DMS53 (cell line): Measurements from ENCODE around the gene SLC26A1.
A peak's percentile ranks its signal among the peaks of the same experiment; 100 is the strongest.

ENCODE experiments used
- DNase-seq: peaks from one replicate; lab custom pipeline; 2025; lab: John Stamatoyannopoulos, UW

The SLC26A1 gene

DNA sequence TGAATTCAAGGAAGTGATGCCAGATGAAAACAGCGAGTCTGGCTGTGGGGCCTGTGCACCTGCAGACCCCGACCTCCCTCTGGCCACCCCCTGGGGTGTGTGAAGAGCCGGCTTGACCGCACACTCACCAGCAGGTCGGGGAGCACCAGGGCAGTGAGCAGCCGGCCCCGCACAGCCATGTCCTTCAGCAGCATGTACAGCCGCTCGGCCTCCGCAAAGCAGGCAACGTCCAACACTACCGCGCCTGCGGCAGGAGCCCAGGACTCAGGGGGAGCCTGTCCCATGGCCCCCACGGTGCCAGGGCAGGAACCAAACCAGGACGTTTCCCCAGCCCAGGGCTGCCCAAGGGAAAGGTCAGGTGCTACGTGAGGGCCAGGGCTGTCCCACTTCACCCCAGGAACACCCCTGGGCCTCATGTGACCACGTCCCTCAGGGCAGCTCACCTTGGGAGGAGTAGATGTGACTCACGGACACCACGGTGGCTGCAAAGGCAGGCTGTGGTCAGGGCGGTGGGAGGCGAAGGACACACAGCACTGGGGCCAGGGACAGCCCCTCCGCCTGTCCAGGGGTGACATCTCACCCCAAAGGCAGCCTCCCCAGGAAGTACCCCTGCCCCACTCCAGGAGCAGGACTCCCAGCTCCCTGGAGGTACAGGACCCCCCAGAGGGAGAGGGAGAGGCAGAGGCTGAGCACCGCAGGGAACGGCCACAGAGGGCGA, 28.0 kb downstream of the SLC26A1 start:
- no peak for DNase-seq

DNA sequence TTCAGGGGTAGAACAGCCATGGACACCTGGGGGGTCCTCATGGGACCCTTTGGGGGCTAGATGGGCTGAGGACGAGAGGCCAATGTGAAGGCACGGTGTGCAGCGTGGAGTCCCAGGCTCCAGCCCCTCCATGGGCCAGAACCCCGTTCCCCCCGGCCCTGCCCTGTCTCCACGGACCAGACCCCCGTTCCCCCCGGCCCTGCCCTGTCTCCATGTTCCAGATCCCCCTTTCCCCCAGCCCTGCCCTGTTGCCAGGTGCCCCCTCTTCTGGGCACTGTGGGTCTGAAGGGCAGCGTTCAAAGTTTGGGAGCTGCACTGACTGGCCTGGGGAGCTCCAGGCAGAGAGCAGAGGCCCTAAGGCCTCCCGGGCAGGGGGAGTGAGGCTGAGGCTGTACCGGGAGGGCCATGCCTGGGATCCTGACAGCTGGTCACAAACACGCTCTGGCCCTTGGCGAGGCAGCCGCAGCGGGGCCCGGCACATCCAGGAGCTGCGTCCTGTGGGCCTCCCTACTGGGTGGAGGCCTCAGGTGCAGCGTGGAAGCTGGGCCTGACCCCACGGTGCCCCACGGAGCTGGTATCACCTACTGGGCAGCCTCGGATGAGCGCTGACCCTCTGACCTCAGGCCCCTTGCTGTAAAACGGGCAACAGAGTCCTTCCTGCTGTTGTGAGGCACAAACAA, 28.7 kb downstream of the SLC26A1 start:
- no peak for DNase-seq

DNA sequence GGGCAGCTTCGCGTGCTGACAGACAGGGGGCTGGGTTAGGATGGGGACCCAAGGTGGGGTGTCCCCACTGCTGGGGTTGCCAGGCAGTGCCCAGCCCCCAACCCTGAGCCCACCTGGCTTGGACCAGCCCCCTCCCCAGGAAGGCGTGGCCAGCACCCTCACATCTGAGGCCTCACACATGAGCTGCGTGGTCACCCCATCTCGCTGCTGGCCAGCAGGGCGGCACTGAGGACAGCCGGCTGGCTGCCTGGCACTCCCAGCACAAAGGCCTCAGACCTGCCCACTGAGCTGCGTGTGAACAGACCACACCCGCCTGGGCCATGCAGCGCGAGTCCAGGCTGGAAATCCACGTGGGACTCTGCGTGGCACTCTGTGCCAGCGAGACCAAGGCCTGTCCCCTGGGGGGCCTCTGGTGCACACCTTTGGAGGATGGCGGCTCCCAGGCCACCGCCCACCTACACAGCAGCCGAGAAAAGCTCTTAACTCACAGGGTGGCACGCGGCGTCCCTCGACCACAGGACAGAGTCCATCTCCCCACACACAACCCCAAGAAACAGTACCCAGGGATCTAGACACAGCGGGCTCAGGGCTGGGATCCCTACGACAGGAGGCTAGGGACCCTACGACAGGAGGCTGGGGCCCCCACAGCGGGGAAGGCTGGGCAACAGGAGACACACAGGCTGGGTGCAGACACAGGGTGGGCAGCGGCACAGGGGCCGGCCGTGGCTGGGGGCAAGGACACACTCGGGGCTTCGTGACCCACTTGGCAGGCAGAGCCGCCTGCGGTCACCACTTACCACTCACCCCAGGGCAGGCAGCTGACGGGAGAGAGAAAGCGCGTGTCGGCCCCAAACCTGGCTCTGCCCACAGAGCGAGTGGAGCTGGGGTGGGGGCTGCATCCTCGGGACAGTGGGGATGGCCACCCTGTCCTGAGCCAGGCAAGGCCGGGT, 29.7 kb downstream of the SLC26A1 start:
- DNase-seq: peak; percentile 85

DNA sequence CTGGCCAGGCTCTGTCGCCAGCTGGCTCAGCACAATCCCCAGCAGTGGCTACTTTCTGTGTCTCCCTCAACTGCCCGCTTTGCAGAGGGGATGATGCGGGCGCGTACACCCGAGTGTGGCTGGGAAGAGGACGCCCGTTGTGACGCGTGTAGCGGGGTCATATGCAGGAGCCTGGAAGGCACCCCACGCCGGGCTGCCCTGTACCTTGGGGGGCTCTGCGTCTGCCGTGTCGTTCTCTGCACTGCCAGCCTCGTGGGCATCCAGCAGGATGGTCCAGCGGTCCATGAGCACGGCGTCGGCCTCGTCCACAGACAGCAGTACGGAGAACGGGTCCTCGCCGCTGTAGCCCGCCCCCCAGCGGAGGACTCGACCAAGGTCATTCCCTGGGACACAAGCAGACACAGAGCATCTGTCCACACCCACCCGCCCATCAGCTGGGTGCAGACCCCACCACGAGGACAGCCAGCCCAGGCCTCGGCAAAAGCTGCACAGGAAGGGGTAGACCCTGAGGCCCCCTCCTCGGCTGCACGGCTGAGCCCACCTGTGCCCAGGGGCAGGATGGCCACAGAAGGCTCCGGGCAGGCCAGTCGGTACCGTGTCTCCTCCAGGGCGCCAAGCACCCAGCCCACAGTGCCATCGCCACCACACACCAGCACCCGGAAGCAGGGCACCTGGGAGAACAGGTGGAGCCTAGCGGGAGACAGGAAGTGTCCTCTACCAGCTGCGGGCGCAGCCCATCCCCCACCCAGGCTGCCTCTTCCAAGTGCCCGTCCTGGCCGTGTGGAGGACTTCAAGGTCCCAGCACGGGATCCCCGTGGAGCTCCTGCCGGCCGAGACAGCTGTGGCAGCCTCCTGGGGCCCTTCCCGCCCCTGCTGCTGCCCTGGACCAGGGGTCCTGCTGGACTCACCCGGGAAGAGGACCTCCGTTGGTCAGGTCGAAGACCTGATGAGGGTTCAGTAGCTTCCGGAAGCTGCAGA, 30.7 kb downstream of the SLC26A1 start:
- DNase-seq: peak; percentile 99

DNA sequence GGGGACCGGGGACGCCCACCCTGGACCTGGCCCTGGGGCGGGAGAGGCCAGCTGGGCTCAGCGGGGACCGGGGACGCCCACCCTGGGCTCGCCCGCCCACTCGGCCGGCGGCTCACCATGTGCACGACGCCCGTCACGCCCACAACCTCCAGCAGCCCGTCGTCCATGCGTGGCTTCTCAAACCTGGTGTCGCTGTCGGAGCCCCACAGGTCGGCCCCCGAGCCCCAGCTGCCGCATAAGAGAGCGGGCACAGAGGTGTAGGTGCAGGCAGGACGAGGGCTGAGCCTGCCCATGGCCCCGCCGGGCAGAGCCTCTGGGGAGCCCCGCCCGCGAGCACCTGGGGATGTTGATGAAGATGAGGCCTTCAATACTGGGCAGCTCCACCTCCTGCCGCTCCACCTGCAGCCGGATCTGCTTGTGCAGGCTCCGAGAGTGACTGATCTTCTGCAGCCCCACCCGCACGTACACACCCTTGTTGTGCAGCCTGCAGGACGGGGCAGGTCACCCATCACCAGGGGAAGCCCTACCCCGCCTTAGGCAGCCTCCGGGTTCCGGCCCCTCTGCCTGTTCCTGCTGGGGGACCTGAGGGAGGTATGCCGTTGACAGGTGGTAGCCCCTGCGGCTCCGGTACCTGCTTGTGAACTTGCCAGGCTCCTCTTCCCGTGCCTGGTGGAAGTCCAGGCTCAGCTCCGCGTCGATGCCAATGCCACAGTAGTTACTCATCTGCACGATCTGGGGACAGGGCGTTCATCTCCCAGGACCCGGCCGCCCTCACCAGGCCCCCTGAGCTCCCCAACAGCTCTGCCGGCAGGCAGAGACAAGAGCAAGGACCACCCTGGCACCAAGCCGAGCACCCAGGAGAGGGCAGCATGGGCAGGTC, 31.6 kb downstream of the SLC26A1 start:
- no peak for DNase-seq

DNA sequence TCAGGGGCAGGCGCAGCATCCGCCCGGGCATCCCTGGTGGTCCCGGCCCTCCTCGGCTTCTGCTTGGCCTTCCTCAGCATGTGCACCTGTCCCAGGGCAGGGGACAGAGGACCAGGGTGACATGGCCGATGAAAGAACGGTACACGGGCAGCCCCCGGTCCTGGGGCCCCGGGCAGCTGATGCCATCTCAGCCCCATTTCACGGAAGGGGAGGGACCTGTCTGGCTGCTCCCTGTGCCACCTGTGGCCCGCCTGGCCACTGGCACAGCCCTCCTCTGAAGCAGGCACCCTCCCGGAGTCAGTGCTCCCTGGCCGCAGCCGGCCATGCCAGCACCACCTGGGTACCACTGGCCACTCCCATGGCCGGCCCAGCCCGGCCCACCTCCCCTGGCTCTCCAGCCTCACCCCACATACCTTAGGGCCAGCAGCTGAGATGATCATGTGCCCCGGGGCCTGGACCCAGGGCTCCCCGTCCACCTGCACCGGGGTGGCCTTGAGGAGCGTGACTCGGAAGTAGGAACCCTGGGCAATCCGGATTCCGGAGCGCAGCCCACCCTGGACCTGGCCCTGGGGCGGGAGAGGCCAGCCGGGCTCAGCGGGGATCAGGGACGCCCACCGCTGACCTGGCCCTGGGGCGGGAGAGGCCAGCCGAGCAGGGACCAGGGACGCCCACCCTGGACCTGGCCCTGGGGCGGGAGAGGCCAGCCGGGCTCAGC, 32.4 kb downstream of the SLC26A1 start:
- no peak for DNase-seq

DNA sequence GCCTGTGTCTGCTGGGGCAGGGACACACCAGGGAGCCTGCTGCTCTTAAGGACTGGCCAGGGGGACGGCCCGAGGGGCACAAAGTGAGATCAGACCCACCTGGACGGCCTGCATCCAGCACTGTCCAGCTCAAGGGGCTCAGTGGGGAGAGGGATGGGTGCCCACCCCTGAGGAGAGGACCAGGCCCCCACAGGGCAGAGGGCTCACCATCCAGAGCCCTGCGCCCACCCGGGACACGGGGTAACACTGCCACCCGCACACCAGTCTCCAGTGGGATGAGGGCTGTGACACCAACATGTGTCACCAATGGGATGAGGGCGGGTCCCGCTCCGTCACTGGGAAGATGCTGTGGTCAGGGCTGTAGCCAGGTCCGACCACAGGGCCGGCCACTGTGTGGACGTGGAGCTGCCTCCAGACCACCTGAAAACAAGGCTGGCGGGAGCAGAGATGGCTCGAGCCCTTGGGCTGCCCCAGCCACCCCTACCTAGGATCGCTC, 33.0 kb downstream of the SLC26A1 start:
- no peak for DNase-seq

DNA sequence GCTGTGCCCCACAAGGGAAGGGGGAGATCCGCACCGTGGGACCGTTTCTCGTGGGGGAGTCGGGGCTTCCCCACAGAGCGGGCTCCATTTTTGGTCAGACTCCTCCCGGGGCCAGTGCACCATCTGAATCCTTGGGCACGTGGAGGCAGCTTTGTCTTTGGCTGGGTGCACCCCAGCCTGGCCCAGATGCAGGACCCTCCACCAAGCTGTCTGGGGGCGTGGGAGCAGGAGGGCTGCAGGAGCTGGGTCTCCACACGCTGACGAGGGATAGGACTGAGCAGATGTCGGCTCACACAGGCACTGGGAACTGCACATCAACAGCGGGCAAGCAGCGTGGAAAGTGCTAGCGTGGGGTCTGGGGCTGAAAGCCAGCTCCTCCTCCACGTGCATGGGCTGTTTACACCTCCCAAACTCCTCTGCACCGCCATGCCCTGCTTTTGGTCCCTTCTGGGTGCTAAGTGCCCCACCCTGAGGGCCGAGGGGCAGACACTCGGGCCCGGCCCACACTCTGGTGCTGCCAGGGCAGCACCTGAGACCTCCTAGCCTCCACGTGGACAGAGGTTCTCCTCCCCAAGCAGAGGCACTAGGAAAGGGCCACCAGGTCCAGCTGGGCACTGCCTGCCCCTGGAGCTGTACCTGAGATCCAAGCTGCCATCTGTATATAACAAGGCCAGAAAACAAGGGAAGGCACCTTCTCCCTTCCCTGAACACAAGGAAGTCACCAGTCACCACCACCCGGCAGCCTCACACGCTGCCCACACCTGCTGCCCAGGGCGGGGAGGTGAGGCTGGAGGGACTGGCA, 33.7 kb downstream of the SLC26A1 start:
- DNase-seq: no peak

DNA sequence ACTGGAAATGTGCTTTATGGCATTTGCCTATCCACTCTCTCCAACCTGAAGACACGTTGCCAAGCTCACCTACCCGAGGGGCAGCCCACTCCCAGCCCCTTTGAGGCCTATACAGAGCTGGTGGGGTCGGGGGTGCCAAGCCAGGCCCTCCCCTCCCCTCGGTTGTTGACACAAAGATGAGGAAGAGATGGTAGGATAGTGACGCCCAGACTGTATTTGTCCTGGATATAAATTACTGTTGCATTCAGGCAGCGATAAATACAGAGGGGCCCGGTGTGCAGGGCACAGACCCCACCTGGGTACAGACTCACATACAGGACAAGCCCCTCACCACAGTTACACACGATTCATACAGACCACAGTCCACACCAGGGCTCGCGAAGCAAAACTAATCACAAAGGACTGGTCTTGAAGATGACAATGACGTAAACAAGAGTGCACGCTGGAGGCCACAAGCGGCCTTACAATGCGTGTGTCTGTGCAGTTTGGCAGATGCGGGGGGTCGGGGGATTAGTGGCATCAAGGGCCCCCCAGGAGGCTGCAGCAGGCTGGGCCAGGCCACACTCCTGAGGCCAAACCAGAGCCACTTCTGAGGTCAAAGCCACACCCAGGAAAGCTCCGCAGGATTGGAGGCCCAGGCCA, 34.4 kb downstream of the SLC26A1 start:
- no peak for DNase-seq

DNA sequence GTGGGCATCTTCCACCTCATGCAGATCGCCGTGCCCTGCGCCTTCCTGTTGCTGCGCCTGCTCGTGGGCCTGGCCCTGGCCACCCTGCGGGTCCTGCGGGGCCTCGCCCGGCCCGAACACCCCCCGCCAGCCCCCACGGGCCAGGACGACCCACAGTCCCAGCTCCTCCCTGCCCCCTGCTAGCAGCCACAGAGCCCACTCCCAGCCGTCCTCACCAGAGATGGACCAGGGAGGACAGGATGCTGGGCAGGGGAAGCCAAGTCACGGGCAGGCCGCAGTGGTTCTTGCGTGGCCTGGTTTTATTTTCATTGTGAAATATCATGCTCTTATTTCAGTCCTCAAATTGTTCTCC, 34.9 kb downstream of the SLC26A1 start:
- DNase-seq: no peak

DNA sequence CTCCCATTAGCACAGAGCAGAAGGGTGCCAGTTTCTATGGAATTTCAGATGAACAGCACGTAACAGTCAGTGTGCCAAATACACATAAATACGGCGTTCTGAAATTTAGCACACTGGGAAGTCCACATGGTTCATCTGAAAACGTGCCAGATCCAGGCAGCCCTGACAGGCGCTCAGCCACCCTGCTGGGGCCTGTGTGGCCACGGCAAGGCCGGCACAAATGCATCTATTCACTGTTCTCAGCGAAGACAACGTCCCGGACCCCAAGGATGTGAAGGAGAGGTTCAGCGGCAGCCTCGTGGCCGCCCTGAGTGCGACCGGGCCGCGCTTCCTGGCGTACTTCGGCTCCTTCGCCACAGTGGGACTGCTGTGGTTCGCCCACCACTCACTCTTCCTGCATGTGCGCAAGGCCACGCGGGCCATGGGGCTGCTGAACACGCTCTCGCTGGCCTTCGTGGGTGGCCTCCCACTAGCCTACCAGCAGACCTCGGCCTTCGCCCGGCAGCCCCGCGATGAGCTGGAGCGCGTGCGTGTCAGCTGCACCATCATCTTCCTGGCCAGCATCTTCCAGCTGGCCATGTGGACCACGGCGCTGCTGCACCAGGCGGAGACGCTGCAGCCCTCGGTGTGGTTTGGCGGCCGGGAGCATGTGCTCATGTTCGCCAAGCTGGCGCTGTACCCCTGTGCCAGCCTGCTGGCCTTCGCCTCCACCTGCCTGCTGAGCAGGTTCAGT, 35.5 kb downstream of the SLC26A1 start:
- DNase-seq: no peak

DNA sequence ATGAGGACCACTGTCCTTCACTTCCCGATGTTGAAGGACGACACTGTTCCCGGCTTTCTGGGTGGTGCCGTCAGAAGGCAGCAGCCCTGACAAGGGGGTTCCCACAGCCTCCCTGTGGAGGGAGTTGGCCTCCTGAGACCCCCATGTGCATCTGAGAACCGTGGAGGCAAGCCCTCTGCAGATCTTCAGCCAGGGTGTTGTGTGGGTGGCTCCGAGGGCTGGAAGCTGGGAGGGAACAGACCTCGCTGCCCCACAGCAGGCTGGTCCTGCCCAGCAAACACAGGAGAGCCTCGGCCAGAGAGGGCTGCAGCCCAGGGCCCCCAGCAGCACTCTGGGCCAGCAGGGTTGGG, 36.0 kb downstream of the SLC26A1 start:
- DNase-seq: no peak

DNA sequence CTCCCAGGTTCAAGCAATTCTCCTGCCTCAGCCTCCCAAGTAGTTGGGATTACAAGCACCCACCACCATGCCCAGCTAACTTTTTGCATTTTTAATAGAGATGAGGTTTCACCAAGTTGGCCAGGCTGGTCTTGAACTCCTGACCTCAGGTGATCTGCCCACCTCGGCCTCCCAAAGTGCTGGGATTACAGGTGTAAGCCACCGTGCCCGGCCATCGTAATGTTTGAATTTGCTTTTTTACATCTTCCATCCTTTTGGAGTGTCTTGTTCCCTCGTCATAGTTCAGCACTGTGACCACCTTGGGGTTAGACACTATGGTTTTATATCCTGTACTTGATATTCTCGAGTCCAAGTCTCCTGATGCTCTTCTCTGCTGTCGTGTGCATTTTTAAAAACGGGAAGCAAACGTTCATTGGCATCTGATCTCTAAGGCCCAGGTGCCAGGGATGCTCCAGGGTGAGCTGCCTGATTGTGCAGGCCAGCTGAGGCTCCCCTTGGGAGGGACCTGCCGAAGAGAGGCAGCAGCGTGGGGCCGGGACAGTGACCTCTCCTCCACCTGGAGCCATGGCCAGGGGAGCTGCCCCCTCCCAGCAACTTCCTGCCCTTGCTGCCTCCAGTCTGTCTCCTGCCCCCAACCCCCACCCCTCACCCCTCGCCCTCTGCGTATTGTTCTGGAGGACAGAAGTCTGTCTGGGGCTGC, 36.5 kb downstream of the SLC26A1 start:
- DNase-seq: no peak

DNA sequence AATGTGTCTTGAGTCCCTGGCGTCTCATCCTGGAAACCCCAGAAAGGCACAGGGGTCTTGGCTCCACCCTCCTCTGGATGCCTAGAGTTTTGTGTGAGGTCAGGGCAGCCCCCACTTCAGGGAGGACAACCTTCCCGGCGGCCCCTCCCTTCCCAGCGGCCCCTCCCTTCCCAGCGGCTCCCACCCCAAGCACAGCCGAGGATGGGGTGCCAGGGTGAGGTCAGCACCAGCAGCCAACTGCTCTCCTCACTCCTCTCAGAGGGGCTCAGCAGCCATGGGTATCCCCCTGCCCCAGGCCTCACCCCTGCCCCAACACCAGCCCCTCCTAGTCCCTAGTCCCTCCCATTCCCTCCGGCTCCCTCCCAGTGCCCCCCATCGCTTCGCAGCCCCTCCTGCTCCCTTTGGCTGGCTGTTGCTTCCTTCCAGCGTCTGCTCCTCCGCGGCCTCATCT, 37.2 kb downstream of the SLC26A1 start:
- DNase-seq: no peak

DNA sequence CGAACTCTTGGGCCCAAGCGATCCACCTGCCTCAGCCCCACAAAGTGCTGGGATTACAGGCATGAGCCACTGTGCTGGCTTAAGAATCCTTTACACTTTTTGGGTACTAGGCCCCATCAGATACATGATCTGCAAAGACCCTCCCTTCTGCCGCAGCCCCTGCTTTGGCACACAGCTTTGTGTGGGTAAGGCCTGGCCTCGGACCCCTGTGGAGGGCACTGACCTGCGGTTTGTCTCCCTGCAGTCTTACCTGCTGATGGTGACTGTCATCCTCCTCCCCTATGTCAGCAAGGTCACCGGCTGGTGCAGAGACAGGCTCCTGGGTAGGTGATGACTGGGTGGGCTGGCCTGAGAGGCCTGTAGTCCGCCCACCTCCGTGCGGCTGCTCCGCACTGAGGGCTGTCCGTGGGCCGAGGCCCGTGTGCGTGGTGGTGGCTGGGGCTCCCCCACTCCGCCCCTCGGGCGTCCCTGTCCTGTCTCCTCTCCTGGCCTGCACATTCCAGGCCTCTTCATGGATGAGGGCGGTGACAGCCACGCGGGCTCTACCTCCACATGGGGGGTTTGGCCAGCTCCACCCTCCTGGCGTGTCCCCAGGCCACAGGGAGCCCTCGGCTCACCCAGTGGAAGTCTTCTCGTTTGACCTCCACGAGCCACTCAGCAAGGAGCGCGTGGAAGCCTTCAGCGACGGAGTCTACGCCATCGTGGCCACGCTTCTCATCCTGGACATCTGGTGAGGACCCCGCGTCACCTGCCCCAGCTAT, 37.9 kb downstream of the SLC26A1 start:
- no peak for DNase-seq
